AG04449 (cell line): Measurements from ENCODE around the gene KCNAB1.

Experiments
- CTCF ChIA-PET: fragments of 350-600 bp; formaldehyde crosslinking; extraction: SDS; loops from one replicate; lab custom pipeline; 2021; ENCODE audit warnings: antibody characterized with exemption; lab: Yijun Ruan, JAX
- POLR2A ChIA-PET: fragments of 400-600, 350-600 bp; formaldehyde crosslinking; extraction: SDS; loops from one replicate; lab custom pipeline; 2020; ENCODE audit warnings: antibody characterized with exemption, inconsistent platforms; lab: Yijun Ruan, JAX
- DNase-seq: peaks from one replicate; pipeline ENCODE4 v3.0.0-alpha.2; 2010; ENCODE audit warnings: low read depth, low spot score
- H3K4me3 ChIP-seq: 2 replicates; pipeline ENCODE4 v1.5.1; 2011; ENCODE audit warnings: low read depth, mild to moderate bottlenecking, control low read depth, low read length
- TF ChIP-seq, protein P1 (sequence below): IDR thresholded peaks from one replicate; pipeline ENCODE4 v1.5.1; 2011; ENCODE audit warnings: mild to moderate bottlenecking, moderate library complexity, low read length, control low read depth, inconsistent platforms; ENCODE audit not compliant: insufficient read depth; ENCODE audit errors: missing control alignments

KCNAB1 gene

DNA sequence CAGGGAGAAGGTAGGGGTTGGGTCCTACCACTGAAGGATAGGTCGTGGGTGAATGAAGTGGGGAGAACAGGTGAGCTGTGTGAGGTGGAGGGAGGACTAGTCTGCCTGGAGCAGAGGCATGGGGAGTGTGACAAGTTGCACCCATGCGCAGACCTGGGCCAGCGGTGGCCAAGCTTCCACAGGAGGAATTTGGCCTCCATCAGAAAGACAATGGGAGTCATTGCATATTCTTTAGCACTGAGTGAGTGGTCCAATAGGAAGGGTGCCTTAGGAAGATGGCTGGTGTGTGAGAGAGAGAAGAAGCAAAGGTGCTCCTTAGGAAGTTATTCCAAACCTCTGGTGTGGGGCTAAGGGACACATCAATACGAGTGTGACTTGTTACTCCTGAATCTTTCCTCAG is 191.1 kb downstream of the KCNAB1 start:
- TF ChIP-seq, protein P1, sequence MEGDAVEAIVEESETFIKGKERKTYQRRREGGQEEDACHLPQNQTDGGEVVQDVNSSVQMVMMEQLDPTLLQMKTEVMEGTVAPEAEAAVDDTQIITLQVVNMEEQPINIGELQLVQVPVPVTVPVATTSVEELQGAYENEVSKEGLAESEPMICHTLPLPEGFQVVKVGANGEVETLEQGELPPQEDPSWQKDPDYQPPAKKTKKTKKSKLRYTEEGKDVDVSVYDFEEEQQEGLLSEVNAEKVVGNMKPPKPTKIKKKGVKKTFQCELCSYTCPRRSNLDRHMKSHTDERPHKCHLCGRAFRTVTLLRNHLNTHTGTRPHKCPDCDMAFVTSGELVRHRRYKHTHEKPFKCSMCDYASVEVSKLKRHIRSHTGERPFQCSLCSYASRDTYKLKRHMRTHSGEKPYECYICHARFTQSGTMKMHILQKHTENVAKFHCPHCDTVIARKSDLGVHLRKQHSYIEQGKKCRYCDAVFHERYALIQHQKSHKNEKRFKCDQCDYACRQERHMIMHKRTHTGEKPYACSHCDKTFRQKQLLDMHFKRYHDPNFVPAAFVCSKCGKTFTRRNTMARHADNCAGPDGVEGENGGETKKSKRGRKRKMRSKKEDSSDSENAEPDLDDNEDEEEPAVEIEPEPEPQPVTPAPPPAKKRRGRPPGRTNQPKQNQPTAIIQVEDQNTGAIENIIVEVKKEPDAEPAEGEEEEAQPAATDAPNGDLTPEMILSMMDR = no peak
- no peak overlapping the region for H3K4me3 ChIP-seq
- DNase-seq = no peak
- POLR2A ChIA-PET = no interaction called here
- CTCF ChIA-PET = interaction anchor here (2.1 kb wide), 1 partner anchor 137 kb away, joined by 8 read pairs; no protein-coding TSS in a partner anchor

DNA sequence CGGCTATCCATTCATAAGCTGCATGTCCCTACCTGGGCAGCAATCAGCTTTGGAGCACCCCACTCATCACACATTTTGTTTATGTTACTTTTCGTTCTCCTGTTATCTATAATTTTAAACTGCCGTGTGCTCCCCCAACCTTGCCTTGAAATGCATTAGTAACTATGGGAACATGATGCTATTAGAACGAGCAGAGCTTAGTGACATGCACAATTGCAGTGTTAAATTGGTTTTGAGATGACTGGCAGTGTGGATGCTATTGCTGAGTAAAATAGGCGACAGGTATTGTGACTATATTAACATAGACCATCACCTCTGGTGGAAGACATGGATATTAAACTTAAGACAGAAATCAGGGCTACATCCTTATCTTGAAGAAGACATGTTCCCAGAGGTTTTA is 191.6 kb downstream of the KCNAB1 start:
- H3K4me3 ChIP-seq = no peak overlapping the region
- CTCF ChIA-PET = interaction anchor here (2.1 kb wide), 1 partner anchor 138 kb away, joined by 8 read pairs; no protein-coding TSS in a partner anchor
- POLR2A ChIA-PET = no interaction called here
- TF ChIP-seq, protein P1 = no peak
- no peak for DNase-seq

DNA sequence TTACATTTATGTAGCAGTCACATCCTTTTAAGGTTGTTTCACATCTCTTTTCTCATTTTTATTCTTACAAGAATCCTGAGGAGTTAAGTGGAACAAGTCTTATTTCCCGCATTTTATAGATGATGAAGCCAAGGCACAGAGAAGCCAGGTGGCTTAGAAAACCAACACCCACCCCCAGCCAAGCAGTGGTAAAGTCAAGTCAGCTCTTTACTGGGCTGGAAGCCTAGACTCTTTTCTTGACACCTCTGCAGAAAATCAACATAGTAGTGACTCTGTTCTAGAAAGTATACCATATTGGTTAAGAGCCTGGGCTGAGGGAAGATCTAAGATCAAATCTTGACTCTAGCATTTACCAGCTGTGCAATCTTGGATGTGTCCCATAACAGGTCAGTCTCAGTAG is 195.7 kb downstream of the KCNAB1 start:
- TF ChIP-seq, protein P1 = no peak
- ChIA-PET POLR2A (no interaction called here), CTCF (interaction anchor here (1.0 kb wide), 1 partner anchor 165 kb away, joined by 3 read pairs; no protein-coding TSS in a partner anchor)
- DNase-seq = no peak
- H3K4me3 ChIP-seq = no peak overlapping the region

DNA sequence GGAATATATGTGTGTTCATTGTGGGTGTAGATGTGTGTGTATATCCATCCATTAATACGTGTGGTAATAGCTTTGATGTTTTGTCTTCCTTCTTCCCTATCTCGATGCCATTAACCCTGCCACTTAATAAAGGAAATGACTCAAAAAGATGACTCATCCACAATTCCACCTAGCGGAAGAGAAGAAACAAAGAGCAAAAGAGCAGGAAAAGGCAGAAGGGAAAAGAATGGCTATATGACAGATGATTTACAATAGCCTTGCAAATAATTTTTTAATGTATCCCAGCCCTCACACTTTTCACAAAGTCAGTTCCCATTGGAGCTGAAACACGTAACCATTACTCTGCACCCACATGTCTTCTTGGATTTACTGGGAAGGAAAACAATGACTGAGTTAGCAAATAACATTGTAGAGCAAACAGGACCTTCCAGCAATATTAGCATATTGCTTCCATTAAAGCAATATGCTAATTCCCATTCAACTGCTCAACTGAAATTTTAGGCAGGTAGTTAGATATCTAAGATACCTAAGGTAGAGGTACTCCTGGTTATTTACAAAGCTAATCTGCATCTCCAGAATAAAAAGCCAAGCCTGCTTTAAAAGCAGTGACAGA is 197.2 kb downstream of the KCNAB1 start:
- POLR2A ChIA-PET = no interaction called here
- DNase-seq = no peak
- no peak overlapping the region for H3K4me3 ChIP-seq
- TF ChIP-seq, protein P1 = no peak
- CTCF ChIA-PET = interaction anchor here (1.3 to 2.4 kb wide), 4 partner anchors 9 to 192 kb away, joined by 3 to 9 read pairs (median 6); no protein-coding TSS in a partner anchor

DNA sequence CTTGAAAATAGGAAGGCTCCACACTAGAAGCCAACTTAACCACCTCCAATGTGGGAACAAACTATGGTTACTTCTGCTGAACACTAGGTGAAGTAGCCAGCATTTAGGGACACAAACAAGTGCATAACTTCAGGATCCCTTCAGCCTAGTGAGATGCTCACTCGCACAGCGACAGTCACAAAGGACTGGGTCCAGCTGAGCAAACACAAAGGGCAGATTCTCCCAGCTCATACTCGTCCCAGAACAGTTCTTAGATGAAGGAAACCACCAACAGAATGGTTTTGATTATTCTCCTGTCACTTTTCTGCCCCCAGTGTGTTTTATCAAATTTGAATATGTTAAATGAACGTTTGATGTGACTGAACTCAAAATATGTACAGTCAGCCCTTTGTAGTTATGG is 201.6 kb downstream of the KCNAB1 start:
- TF ChIP-seq, protein P1 = no peak
- POLR2A ChIA-PET = no interaction called here
- CTCF ChIA-PET = interaction anchor here (1.2 kb wide), 1 partner anchor 25 kb away, joined by 3 read pairs; no protein-coding TSS in a partner anchor
- no peak overlapping the region for H3K4me3 ChIP-seq
- DNase-seq = no peak

DNA sequence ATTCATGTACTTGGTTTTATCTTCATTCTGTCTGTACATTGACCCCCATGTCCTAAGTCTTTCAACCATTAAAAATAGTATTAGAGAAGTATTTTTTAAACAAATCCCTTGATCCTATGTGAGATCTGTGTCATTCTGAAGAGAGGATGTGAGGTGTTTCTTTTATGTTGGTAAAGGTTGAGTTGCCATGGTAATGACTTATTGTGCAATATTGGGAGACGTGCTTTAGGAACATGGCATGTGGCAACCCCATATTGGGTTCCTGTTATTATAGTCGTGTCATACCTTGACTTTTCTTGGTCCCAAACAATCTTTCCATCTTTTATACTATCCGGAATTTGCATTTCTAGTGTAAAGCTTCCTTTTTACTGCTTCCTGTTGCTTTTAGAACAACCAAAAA is 203.1 kb downstream of the KCNAB1 start:
- DNase-seq = no peak

More for the DNA sequence above, 203.1 kb downstream of the KCNAB1 start:
- TF ChIP-seq, protein P1 = no peak
- POLR2A ChIA-PET = no interaction called here
- H3K4me3 ChIP-seq = no peak overlapping the region
- CTCF ChIA-PET = no interaction called here
